ENCODE data around the gene UNK.
"Not testable (repeated sequence)": the region's sequence is repeated elsewhere in the genome, so short reads cannot be mapped to it uniquely, and the experiment has no call there.

Gene UNK

GRCh38 chr17:75849279-75849646 lies 64.7 kb downstream of the UNK start:
- DNase-seq (ENCODE audit: low read depth in 2 of 2) = no peak

- DNase-seq (ENCODE audit: low read depth in 2 of 2) = no peak
Measured at GRCh38 chr17:75849724-75850123, 65.1 kb downstream of the UNK start.

- DNase-seq (ENCODE audit: low read depth in 2 of 2) = no peak
Measured at GRCh38 chr17:75850928-75851692, 66.5 kb downstream of the UNK start.

GRCh38 chr17:75851693-75851991 lies 67.0 kb downstream of the UNK start:
- DNase-seq (ENCODE audit: low read depth in 2 of 2) = not testable (repeated sequence)

- no peak for DNase-seq (ENCODE audit: low read depth in 2 of 2)
Measured at GRCh38 chr17:75853433-75853832, 68.8 kb downstream of the UNK start.

- no peak for DNase-seq (ENCODE audit: low read depth in 2 of 2)
Measured at GRCh38 chr17:75854101-75854748, 69.6 kb downstream of the UNK start.

GRCh38 chr17:75854881-75855309 lies 70.3 kb downstream of the UNK start:
- peak; percentile 42 to 59 for DNase-seq (ENCODE audit: low read depth in 2 of 2)

GRCh38 chr17:75855310-75856061 lies 70.9 kb downstream of the UNK start, which contains the start of gene WBP2:
TSS of gene WBP2 (minus strand) at chr17:75855335. CDS start at chr17:75855297, 38 bp downstream.
- DNase-seq (ENCODE audit: low read depth in 2 of 2) = peak; percentile 97 to 99

- DNase-seq (ENCODE audit: low read depth in 2 of 2) = no peak
Measured at GRCh38 chr17:75856062-75856756, 71.6 kb downstream of the UNK start.

- DNase-seq (ENCODE audit: low read depth in 2 of 2) = not testable (repeated sequence)
Measured at GRCh38 chr17:75859358-75859757, 74.8 kb downstream of the UNK start.

GRCh38 chr17:75861927-75862317 lies 77.3 kb downstream of the UNK start:
- no peak for DNase-seq (ENCODE audit: low read depth in 2 of 2)

GRCh38 chr17:75864448-75864871 lies 79.9 kb downstream of the UNK start:
- no peak for DNase-seq (ENCODE audit: low read depth in 2 of 2)

- DNase-seq (ENCODE audit: low read depth in 2 of 2) = not testable (repeated sequence)
Measured at GRCh38 chr17:75864887-75865286, 80.3 kb downstream of the UNK start.

GRCh38 chr17:75865404-75866188 lies 81.0 kb downstream of the UNK start:
- not testable (repeated sequence) for DNase-seq (ENCODE audit: low read depth in 2 of 2)

- DNase-seq (ENCODE audit: low read depth in 2 of 2) = not testable (repeated sequence)
Measured at GRCh38 chr17:75868730-75869281, 84.2 kb downstream of the UNK start.

- no peak for DNase-seq (ENCODE audit: low read depth in 2 of 2)
Measured at GRCh38 chr17:75869282-75870141, 84.9 kb downstream of the UNK start.

GRCh38 chr17:75870228-75870627 lies 85.6 kb downstream of the UNK start:
- not testable (repeated sequence) for DNase-seq (ENCODE audit: low read depth in 2 of 2)

GRCh38 chr17:75872434-75873351 lies 88.1 kb downstream of the UNK start:
- DNase-seq (ENCODE audit: low read depth in 2 of 2) = no peak

Measured in stimulated activated CD8-positive, alpha-beta memory T cell treated with anti-CD3 and anti-CD28 coated beads, Interleukin-7, amount 100 ng/mL, for 4 hours (primary cell).